PFSK-1 (cell line): Measurements from ENCODE around the gene SEZ6L2.

ENCODE experiments used
- POLR2AphosphoS5 ChIP-seq: IDR thresholded peaks from 2 replicates; pipeline ENCODE4 v1.6.1; 2012; ENCODE audit warnings: low read depth, mild to moderate bottlenecking, control low read depth, low read length, moderate library complexity
- REST ChIP-seq, 2 experiments: IDR thresholded peaks; 2 replicates each; pipeline versions ENCODE4 v1.6.1 to v1.8.0; 2011 to 2012; ENCODE audit warnings: low read depth in 2 of 2, low read length in 2 of 2, control low read depth in 1 of 2, inconsistent platforms in 1 of 2, mild to moderate bottlenecking in 1 of 2, moderate library complexity in 1 of 2; ENCODE audit not compliant: insufficient read depth in 1 of 2
- SIN3A ChIP-seq: IDR thresholded peaks from 2 replicates; pipeline ENCODE4 v1.6.1; 2012; ENCODE audit warnings: mild to moderate bottlenecking, low read length, moderate library complexity, borderline replicate concordance; ENCODE audit not compliant: insufficient read depth
- TAF1 ChIP-seq: IDR thresholded peaks from 2 replicates; pipeline ENCODE4 v1.6.1; 2012; ENCODE audit warnings: low read length, control low read depth, borderline replicate concordance; ENCODE audit not compliant: insufficient read depth

- TF ChIP-seq REST (IDR thresholded peaks at IDR 0.05; ENCODE audit: insufficient read depth in 1 of 2, low read depth in 2 of 2, low read length in 2 of 2) = no peak
- TF ChIP-seq TAF1 = no peak
- TF ChIP-seq POLR2AphosphoS5 = no peak
- no peak for TF ChIP-seq SIN3A
These were observed 15.4 kb downstream of the SEZ6L2 start for GRCh38 chr16:29883987-29884386.
